Measurements from ENCODE around the gene MTHFSD. TPM values are rescaled to one million over a fixed set of nuclear protein-coding genes. Genes with fewer than 3 reads are reported as not detected.

The MTHFSD gene
- total and polyA plus RNA-seq, 2 of the 8 experiments (the other 6 are each of a cell fraction or from before 2014, with no cell fraction given) = 7.1 to 9.8 TPM

GRCh38 chr16:86563469-86564345 lies 8.7 kb upstream of the MTHFSD start (continued):
- peak; percentile 47; the same call in 1 of the 2 replicates for TF ChIP-seq E2F6 (IDR thresholded peaks at IDR 0.05)
- TF ChIP-seq TEAD4 (IDR thresholded peaks at IDR 0.05; ENCODE audit: low read depth, low read length) = 0 out of 2 replicates have a peak, but pooled peaks have one; percentile 3
- TF ChIP-seq, protein P1, sequence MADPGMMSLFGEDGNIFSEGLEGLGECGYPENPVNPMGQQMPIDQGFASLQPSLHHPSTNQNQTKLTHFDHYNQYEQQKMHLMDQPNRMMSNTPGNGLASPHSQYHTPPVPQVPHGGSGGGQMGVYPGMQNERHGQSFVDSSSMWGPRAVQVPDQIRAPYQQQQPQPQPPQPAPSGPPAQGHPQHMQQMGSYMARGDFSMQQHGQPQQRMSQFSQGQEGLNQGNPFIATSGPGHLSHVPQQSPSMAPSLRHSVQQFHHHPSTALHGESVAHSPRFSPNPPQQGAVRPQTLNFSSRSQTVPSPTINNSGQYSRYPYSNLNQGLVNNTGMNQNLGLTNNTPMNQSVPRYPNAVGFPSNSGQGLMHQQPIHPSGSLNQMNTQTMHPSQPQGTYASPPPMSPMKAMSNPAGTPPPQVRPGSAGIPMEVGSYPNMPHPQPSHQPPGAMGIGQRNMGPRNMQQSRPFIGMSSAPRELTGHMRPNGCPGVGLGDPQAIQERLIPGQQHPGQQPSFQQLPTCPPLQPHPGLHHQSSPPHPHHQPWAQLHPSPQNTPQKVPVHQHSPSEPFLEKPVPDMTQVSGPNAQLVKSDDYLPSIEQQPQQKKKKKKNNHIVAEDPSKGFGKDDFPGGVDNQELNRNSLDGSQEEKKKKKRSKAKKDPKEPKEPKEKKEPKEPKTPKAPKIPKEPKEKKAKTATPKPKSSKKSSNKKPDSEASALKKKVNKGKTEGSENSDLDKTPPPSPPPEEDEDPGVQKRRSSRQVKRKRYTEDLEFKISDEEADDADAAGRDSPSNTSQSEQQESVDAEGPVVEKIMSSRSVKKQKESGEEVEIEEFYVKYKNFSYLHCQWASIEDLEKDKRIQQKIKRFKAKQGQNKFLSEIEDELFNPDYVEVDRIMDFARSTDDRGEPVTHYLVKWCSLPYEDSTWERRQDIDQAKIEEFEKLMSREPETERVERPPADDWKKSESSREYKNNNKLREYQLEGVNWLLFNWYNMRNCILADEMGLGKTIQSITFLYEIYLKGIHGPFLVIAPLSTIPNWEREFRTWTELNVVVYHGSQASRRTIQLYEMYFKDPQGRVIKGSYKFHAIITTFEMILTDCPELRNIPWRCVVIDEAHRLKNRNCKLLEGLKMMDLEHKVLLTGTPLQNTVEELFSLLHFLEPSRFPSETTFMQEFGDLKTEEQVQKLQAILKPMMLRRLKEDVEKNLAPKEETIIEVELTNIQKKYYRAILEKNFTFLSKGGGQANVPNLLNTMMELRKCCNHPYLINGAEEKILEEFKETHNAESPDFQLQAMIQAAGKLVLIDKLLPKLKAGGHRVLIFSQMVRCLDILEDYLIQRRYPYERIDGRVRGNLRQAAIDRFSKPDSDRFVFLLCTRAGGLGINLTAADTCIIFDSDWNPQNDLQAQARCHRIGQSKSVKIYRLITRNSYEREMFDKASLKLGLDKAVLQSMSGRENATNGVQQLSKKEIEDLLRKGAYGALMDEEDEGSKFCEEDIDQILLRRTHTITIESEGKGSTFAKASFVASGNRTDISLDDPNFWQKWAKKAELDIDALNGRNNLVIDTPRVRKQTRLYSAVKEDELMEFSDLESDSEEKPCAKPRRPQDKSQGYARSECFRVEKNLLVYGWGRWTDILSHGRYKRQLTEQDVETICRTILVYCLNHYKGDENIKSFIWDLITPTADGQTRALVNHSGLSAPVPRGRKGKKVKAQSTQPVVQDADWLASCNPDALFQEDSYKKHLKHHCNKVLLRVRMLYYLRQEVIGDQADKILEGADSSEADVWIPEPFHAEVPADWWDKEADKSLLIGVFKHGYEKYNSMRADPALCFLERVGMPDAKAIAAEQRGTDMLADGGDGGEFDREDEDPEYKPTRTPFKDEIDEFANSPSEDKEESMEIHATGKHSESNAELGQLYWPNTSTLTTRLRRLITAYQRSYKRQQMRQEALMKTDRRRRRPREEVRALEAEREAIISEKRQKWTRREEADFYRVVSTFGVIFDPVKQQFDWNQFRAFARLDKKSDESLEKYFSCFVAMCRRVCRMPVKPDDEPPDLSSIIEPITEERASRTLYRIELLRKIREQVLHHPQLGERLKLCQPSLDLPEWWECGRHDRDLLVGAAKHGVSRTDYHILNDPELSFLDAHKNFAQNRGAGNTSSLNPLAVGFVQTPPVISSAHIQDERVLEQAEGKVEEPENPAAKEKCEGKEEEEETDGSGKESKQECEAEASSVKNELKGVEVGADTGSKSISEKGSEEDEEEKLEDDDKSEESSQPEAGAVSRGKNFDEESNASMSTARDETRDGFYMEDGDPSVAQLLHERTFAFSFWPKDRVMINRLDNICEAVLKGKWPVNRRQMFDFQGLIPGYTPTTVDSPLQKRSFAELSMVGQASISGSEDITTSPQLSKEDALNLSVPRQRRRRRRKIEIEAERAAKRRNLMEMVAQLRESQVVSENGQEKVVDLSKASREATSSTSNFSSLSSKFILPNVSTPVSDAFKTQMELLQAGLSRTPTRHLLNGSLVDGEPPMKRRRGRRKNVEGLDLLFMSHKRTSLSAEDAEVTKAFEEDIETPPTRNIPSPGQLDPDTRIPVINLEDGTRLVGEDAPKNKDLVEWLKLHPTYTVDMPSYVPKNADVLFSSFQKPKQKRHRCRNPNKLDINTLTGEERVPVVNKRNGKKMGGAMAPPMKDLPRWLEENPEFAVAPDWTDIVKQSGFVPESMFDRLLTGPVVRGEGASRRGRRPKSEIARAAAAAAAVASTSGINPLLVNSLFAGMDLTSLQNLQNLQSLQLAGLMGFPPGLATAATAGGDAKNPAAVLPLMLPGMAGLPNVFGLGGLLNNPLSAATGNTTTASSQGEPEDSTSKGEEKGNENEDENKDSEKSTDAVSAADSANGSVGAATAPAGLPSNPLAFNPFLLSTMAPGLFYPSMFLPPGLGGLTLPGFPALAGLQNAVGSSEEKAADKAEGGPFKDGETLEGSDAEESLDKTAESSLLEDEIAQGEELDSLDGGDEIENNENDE (IDR thresholded peaks at IDR 0.05; ENCODE audit: insufficient replicate concordance, low read length) = peak; percentile 20
- peak; percentile 89; the same call in 1 of the 2 replicates for TF ChIP-seq TCF12 (IDR thresholded peaks at IDR 0.05; ENCODE audit: low read depth, low read length)
- TF ChIP-seq, protein P2, sequence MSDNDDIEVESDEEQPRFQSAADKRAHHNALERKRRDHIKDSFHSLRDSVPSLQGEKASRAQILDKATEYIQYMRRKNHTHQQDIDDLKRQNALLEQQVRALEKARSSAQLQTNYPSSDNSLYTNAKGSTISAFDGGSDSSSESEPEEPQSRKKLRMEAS (IDR thresholded peaks at IDR 0.05) = no peak

Data from H1 (cell line).